GM12874 (cell line): ENCODE data around the gene CROT.
A peak's percentile ranks its signal among the peaks of the same experiment; 100 is the strongest.

Source experiments
- CTCF ChIP-seq: IDR thresholded peaks from 2 replicates; pipeline ENCODE4 v1.5.1; 2011; ENCODE audit warnings: low read depth, mild to moderate bottlenecking, control low read depth, low read length, moderate library complexity; ENCODE audit not compliant: insufficient read depth

The CROT gene

DNA sequence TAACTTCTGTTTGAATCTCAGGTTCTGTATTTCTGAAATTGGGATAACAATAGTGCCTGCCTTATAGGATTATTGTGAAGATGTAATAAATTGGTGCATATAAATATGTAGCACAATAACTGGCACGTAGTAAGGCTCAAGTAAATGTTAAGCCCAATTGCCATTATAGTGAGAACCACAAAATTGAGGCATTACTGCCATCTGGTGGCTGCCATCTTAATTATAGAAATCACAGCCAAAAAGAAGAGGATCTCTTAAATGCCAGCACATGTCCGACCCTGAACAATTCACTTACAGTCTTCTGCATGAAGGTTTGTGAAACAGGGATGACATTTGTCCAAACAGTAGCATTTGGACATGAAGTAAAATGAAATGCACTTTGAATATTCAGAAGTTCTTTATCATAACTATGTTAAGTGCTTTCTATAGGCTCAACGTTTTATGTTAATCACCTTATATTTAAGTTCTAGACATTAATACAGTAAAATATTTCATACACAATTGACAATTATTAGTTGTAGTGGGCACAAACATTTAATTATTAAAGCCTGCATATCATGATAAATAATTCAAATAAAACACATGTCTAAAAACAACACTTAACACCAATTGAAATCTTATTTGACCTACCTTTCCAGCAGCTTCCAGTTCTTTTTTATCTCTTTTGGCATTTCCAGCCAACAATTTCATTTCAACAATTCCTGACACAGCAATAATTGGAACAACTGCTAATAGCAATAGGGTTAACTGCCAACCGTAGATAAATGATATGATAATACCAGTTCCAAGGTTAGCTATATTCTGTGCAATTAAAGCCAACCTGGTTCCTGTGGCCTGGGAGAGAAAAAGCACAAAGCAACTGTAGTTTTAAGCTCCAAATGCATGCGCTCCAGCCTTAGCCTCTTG is 71.5 kb downstream of the CROT start:
- peak; percentile 40; the same call in 1 of the 2 replicates for TF ChIP-seq CTCF

GRCh38 chr7:87420173-87420572 is 74.7 kb downstream of the CROT start:
- TF ChIP-seq CTCF = no peak

- TF ChIP-seq CTCF = no peak
Measured at GRCh38 chr7:87424075-87424474, 78.6 kb downstream of the CROT start.

- no peak for TF ChIP-seq CTCF
Measured at GRCh38 chr7:87426160-87426559, 80.7 kb downstream of the CROT start.

GRCh38 chr7:87427288-87427687 is 81.8 kb downstream of the CROT start:
- no peak for TF ChIP-seq CTCF

GRCh38 chr7:87432536-87432935 is 87.1 kb downstream of the CROT start:
- TF ChIP-seq CTCF = no peak

DNA sequence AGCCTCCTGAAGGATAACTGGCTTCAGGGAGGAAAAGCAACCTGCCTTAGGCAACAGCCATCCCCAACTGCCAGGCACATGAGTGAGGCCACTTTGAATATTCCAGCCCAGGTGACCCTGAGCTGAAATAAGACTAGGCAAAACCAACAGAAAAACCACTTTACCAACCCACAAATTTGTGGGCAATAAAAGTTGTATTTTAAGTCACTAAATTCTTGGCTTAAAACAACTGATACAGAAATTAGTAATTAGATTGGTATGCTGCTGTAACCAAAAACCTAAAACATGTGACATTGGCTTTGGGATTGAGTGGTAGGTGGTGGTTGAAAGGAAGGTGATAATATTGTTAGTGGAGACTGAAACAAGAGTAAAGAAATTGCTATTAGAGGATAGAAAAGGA is 90.1 kb downstream of the CROT start:
- no peak for TF ChIP-seq CTCF
